ENCODE results near the gene MYH11. TPM values are rescaled to one million over a fixed set of nuclear protein-coding genes. Genes with fewer than 3 reads are reported as not detected.
"Not testable (repeated sequence)": the region's sequence is repeated elsewhere in the genome, so short reads cannot be mapped to it uniquely, and the experiment has no call there.

The MYH11 gene
- polyA plus RNA-seq, 1 donor, result 10.3 TPM

DNA sequence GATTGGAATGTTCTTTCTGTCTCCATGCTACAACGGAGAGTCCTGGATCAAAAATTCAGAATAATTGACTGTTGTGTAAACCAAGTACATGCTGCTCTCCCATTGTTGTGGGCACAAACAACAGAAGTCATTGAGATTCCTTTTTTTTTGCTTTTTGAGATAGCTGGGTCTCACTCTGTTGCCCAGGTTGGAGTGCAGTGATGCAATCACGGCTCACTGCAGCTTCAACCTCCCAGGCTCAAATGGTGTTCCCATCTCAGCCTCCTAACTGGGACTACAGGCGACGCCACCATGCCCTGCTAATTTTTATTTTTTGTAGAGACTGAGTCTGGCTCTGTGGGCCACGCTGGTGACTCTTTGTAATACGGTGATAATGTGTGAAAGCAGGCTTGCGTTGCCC lies 182.3 kb downstream of the MYH11 start:
- no peak for DNase-seq (ENCODE audit: low read depth)

DNA sequence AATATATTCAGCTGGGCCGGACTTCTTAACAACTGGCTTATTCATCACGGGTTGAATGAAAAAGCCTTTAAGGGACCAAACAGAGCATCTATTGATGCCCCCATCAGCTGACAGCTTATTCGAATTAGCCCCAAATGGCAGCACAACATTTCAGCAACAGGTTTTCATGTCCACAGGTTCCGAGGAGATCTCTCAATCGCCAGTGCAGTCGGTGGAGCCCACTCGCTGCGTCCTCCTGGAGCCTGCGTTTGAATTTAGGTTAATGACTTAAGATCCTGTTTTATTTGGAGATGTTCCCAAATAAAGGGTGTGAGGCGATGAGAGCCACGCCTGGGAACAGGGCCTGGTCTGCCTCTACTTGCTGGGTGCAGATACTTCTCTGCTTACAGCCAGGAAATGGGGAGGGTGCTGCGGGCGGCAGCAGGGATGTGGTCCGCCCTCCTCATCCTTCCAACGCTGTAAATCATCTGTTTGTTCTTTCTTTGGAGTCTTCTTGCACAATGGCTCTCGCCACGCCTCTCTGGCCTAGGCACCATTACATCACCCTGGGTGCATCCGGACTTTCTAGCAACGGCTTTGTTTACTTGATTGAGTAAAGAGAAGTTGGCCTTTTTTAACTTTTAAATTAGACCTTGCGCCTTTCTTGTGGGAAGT lies 184.2 kb downstream of the MYH11 start:
- DNase-seq (ENCODE audit: low read depth), result peak; percentile 46

DNA sequence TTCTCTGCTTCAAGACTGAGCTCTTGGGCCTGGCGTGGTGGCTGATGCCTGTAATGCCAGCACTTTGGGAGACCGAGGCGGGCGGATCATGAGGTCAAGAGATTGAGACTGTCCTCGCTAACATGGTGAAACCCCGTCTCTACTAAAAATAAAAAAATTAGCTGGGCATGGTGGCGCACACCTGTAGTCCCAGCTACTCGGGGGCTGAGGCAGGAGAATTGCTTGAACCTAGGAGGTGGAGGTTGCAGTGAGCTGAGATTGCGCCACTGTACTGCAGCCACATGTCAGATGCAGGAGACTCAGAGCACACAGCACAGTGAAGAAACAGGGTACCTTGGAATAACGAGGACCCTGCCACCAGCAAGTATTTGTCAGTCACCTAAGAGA lies 184.7 kb downstream of the MYH11 start:
- not testable (repeated sequence) for DNase-seq (ENCODE audit: low read depth)

DNA sequence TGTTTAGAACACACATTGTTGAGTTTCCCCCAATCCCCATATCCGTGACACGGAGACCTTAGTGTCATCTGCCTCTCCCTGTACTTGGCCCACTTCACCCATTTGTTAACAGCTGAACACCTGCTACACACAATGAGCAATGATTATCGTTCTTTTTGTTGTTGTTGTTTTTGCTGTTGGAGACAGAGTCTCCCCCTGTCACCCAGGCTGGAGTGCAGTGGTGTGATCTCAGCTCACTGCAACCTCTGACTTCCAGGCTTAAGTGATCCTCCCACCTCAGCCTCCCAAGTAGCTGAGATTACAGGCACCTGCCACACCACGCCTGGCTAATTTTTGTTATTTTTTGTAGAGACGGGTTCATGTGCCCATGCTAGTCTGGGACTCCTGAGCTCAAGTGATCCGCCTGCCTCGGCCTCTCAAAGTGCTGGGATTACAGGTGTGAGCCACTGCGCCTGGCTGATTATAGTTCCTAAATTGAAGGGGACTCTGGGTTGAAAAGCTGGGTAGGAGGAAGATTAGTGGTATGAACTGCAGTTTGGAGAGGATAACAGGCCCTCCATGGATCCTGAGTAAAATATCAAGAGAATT lies 185.2 kb downstream of the MYH11 start:
- DNase-seq (ENCODE audit: low read depth), result no peak

DNA sequence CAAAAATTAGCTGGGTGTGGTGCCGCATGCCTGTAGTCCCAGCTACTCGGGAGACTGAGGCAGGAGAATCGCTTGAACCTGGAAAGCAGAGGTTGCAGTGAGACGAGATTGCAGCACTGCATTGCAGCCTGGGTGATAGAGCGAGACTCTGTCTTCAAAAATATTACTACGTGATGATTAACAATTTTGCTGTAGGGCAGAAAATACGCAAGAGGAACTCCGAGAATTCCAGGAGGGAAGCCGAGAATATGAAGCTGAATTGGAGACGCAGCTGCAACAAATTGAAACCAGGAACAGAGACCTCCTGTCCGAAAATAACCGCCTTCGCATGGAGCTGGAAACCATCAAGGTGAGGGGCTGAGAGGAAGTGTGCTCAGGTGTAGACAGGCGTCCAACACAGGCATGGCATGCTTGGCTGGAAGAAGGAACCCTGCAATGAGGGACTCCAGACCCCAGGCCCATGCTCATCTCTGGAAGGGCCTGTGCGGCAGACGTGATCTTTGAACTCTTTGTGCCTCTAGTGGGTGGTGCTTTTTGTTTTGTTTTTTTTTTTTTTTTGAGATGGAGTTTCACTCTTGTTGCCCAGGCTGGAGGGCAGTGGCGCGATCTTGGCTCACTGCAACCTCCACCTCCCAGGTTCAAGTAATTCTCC lies 189.6 kb downstream of the MYH11 start:
- DNase-seq (ENCODE audit: low read depth), result no peak

DNA sequence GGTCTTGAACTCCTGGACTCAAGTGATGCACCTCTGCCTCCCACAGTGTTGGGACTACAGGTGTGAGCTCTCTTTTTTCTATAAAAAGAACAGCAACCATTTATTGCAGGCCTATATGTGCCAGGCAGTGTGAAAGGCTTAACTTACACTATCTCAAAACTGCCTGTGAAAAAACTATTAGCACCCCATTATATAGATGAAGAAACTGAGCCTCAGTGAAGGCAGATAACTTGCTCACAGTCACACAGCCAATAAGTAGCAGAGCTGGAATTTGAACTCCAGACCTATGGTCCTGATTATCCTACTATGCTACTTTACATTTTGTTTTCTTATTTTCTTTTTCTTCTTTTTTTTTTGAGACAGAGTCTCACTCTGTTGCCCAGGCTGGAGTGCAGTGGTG lies 191.7 kb downstream of the MYH11 start:
- DNase-seq (ENCODE audit: low read depth), result no peak

DNA sequence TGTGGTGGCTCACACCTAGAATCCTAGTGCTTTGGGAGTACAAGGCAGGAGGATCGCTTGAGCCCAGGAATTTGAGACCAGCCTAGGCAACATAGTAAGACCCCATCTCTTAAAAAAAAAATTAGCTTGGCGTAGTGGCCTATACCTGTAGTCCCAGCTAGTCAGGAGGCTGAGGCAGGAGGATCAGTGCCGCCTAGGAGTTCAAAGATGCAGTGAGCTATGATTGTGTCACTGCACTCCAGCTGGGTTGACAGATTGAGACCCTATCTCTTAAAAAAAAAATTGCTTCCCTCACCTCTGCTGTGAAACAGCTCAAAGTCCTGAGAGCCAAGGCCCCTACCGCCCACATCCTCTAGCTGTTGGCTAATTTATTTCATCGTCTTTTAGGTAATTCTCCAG lies 196.6 kb downstream of the MYH11 start:
- no peak for DNase-seq (ENCODE audit: low read depth)

DNA sequence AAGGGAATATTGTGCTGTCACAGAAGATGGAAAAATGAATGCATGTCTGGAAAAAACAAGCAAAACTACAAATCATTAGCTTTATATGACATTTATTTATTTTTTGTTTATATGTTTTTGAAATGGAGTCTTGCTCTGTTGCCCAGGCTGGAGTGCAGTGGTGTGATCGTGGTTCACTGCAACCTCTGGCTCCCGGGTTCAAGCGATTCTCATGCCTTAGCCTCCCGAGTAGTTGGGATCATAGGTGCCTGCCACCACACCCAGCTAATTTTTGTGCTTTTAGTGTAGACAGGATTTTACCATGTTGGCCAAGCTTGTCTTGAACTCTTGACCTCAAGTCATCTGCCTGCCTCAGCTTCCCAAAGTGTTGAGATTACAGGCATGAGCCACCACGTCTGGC lies 198.3 kb downstream of the MYH11 start:
- no peak for DNase-seq (ENCODE audit: low read depth)

DNA sequence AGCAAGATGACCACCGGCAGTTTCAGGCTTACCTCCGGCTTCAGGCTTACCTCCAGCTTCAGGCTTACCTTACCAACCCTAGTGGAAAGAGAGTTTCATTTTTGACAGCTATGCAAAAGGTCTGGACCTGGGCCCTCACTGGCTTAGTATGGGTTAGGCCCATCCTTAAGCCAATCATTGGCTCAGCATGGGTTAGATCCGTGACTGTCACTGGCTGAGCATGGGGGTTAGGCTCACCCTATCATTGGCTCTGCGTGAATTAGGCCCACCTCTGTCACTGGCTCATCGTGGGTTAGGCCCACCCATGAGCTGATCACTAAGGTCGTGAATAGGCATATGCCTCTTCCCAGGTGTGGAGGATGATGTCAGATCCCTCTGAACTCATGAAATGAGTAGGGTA lies 198.7 kb downstream of the MYH11 start:
- no peak for DNase-seq (ENCODE audit: low read depth)

DNA sequence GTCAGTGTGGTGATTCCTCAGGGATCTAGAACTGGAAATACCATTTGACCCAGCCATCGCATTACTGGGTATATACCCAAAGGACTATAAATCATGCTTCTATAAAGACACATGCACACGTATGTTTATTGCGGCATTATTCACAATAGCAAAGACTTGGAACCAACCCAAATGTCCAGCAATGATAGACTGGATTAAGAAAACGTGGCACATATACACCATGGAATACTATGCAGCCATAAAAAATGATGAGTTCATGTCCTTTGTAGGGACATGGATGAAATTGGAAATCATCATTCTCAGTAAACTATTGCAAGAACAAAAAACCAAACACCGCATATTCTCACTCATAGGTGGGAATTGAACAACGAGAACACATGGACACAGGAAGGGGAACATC lies 201.3 kb downstream of the MYH11 start:
- not testable (repeated sequence) for DNase-seq (ENCODE audit: low read depth)

DNA sequence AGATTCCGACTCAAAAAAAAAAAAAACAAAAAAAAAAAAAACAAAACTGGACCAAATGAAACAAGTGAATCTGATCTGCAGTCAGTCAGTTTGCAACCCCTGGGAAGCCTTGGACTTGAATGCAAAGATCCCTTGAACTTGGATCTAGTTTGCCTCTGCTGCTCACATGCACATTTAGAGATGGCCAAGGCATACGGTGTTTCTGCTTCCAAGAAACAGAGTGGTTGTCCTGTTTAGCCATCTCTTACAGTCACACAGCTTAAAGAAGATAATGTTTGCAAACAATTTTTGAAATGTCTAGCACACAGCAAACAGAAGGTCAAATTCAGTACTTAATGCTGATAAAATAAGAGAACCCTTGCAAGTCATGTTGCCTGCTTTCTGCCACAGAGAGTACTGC lies 202.2 kb downstream of the MYH11 start:
- DNase-seq (ENCODE audit: low read depth), result no peak

DNA sequence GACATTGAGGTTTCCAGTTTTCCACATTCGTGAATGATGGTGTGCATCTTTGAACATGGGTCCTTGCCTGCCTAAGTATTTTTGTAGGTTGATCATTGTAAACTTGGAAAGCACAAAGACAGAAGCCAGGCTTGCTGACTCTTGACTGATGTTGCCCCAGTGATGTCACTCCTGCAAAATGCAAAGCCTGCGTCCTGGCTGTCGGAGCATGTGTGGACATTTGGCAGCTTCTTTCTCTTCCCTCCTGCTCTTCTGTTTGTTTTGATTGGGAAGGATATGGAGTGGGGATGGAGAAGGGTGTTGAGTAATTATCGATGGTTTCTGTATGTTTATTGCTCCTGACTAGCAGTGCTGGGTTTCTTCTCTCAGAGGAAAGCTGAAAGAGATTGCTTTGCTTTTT lies 203.6 kb downstream of the MYH11 start:
- no peak for DNase-seq (ENCODE audit: low read depth)

Other genes starting within 250 kb of the MYH11 start
- 36.0 TPM for gene MARF1, start 213.9 kb downstream of the MYH11 start, polyA plus RNA-seq (ENCODE audit: insufficient read length)
- gene NDE1, start 206.8 kb downstream of the MYH11 start, polyA plus RNA-seq (ENCODE audit: insufficient read length), result 15.9 TPM
- gene CEP20, start 31.6 kb upstream of the MYH11 start, polyA plus RNA-seq (ENCODE audit: insufficient read length), result 20.9 TPM
- gene ABCC1, start 92.6 kb upstream of the MYH11 start, polyA plus RNA-seq (ENCODE audit: insufficient read length), result 4.1 TPM

All from forelimb muscle (tissue), 1 donor.